HFF-Myc (cell line): ENCODE data around the gene SHISA6.

Source experiments
- DNase-seq: peaks from one replicate; pipeline ENCODE4 v3.0.0-alpha.2; 2011; ENCODE audit warnings: low read depth; ENCODE audit errors: extremely low read depth
- H3K4me3 ChIP-seq: replicated peaks from 2 replicates; pipeline ENCODE4 v1.5.1; 2011; ENCODE audit warnings: low read depth, mild to moderate bottlenecking, control low read depth, low read length
- CTCF ChIP-seq: IDR thresholded peaks from 2 replicates; pipeline ENCODE4 v1.5.1; 2012; ENCODE audit warnings: mild to moderate bottlenecking, low read depth, low read length, control low read depth; ENCODE audit errors: missing control alignments

SHISA6 gene

GRCh38 chr17:11441004-11441403 lies 200.0 kb downstream of the SHISA6 start:
- TF ChIP-seq CTCF, result no peak
- no peak overlapping the region for H3K4me3 ChIP-seq
- no peak for DNase-seq

DNA sequence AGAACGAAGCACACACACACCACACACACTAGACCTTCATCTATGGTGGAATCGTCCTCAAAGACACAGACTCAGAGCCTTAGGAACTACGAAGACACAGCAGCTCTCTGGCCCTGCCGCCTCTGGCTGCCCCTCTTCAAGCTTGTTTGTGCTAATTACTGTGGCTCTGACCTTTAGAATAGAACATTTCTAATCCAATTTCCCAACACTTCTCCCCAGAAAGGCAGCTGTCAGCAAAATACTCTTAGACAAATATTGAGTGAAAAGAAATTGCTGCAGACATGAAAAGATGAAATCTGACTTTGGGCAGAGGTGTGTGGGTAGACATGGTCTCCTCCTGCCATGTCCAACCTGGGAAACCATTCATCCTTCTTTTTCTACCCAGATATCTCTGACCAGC lies 205.3 kb downstream of the SHISA6 start:
- H3K4me3 ChIP-seq, result no peak overlapping the region
- DNase-seq, result no peak
- TF ChIP-seq CTCF, result no peak

DNA sequence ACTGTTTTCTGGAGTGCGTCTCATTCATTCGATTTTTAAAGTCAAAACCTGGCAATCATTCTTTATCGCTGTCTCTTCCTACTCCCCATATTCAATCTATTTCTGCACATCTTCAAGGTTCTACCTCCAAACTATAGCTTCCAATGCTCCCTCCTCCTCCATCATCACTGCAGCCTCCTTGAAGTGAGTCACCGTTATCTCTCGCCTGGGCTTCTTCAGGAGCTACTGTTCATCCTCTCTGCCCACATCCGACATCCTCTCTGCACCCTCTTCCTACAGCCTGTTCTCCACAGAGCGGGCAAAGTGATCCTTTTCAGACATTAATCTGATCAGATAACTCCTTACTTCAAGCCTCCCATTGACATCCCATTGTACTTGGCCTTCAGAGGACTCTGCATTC lies 213.1 kb downstream of the SHISA6 start:
- no peak overlapping the region for H3K4me3 ChIP-seq
- TF ChIP-seq CTCF, result no peak
- DNase-seq, result no peak

GRCh38 chr17:11458279-11458678 lies 217.3 kb downstream of the SHISA6 start:
- TF ChIP-seq CTCF, result no peak
- DNase-seq, result no peak
- no peak overlapping the region for H3K4me3 ChIP-seq

DNA sequence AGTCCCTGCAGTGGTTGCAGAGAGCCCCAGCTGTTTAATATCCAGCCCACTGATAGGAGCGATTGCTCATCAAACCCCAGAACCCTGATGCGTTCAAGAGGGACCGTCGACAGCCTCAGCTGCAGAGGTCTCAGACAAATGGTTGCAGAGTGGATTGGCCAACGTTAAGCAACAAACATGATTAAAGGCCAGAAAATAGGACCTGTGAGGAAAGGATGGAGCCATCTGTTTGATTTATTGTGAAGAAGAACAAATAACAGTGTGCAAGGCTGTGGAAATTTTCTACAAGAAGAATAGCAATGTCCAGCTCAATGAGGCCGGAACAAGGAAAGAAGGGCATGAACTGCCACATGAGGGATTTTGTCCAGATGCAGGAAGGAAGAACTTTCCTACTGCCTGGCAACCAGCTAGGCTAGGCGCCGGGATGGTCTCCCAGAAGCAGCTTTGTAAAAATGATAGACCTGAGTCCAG lies 218.9 kb downstream of the SHISA6 start:
- no peak overlapping the region for H3K4me3 ChIP-seq
- no peak for DNase-seq
- TF ChIP-seq CTCF, result no peak

DNA sequence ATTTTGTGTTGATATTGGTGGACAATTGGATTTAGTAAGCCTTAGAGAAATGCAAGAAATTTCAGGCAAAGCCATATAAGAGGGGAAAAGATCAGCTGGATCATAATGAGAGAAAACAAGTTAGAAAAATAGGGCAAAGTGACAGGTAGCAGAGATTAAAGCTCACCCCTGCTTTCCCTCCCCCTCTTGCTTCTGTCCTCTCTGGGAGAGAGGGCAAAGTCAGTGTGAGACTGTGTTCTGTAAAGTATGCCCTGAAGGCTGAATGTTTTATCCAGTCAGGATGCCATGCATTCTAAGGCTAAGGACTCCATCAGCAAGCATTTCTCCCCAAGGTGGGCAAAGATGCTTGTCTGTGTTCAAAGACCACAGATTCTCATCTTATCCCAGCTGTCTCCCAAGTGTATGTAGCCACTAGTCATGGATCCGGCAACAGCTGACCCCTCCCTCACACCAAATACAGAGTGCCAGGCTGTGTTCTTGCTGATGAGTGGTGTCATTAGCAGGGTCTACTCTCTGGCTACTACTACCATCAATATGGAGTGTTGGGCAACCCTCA lies 221.1 kb downstream of the SHISA6 start:
- no peak overlapping the region for H3K4me3 ChIP-seq
- TF ChIP-seq CTCF, result no peak
- DNase-seq, result no peak

DNA sequence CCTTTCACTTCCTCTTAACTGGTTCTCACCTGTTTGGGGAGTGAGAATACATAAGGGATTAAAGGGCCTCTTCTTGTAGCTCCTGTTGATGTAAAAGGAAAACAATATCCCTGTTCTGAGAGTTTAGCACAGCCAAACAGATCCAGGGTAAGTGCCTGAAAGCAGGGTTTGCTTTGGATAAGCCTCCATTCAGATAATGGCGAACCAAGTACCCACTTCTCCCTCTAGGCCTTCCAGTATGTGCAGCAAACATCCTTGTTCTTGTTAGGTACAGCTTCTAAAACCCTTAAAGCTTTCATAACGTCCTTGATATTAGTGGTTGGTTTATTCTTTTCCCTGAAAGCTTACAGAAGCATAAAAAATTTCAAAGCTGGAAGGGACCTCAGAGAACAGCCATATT lies 226.6 kb downstream of the SHISA6 start:
- TF ChIP-seq CTCF, result no peak
- H3K4me3 ChIP-seq, result no peak overlapping the region
- no peak for DNase-seq
